NB4 (cell line): ENCODE measurements around the gene SV2C.

ENCODE experiments used
- CTCF ChIP-seq: IDR thresholded peaks from one replicate; pipeline ENCODE4 v1.5.1; 2012; ENCODE audit warnings: low read depth, low read length
- MAX ChIP-seq: IDR thresholded peaks from 2 replicates; pipeline ENCODE4 v1.6.1; 2011; ENCODE audit warnings: low read depth, low read length
- POLR2A ChIP-seq: IDR thresholded peaks from 2 replicates; pipeline ENCODE4 v1.6.1; 2011; ENCODE audit warnings: mild to moderate bottlenecking; ENCODE audit not compliant: insufficient read length; ENCODE audit errors: extremely low read depth

- TF ChIP-seq POLR2A (no peak), CTCF (no peak), MAX (no peak)
These were observed 28.4 kb downstream of the SV2C start for GRCh38 chr5:76111477-76112174.
